Kidney epithelial cell (primary cell): ENCODE results near the gene EMC7. TPM values are rescaled to one million over a fixed set of nuclear protein-coding genes. Genes with fewer than 3 reads are reported as not detected.

Experiments used
- DNase-seq: peaks from one replicate; pipeline ENCODE4 v3.0.0-alpha.2; 2010; ENCODE audit warnings: low read depth
- H3K27me3 ChIP-seq: 2 replicates; pipeline ENCODE4 v1.6.0; 2011; ENCODE audit warnings: low read length; ENCODE audit not compliant: control insufficient read depth, insufficient read depth
- H3K36me3 ChIP-seq: 2 replicates; pipeline ENCODE4 v1.5.1; 2011; ENCODE audit warnings: low read length; ENCODE audit not compliant: control insufficient read depth, insufficient read depth
- H3K4me3 ChIP-seq: 2 replicates; pipeline ENCODE4 v1.5.1; 2011; ENCODE audit warnings: low read depth, mild to moderate bottlenecking, control low read depth, low read length
- total RNA-seq: library from RNA; depleted of rRNA; stranded (reverse); fragments of >200 nt; gene quantifications from 2 replicates; pipeline ENCODE4 v1.2.3, GENCODE V29; 2015
- TF ChIP-seq, protein P1 (sequence below): IDR thresholded peaks from 2 replicates; pipeline ENCODE4 v1.5.1; 2011; ENCODE audit warnings: mild to moderate bottlenecking, moderate library complexity, low read length, control low read depth, inconsistent platforms; ENCODE audit not compliant: insufficient read depth, poor library complexity, severe bottlenecking

Gene EMC7
- 58.8 and 60.0 TPM in 2 replicates for total RNA-seq

DNA sequence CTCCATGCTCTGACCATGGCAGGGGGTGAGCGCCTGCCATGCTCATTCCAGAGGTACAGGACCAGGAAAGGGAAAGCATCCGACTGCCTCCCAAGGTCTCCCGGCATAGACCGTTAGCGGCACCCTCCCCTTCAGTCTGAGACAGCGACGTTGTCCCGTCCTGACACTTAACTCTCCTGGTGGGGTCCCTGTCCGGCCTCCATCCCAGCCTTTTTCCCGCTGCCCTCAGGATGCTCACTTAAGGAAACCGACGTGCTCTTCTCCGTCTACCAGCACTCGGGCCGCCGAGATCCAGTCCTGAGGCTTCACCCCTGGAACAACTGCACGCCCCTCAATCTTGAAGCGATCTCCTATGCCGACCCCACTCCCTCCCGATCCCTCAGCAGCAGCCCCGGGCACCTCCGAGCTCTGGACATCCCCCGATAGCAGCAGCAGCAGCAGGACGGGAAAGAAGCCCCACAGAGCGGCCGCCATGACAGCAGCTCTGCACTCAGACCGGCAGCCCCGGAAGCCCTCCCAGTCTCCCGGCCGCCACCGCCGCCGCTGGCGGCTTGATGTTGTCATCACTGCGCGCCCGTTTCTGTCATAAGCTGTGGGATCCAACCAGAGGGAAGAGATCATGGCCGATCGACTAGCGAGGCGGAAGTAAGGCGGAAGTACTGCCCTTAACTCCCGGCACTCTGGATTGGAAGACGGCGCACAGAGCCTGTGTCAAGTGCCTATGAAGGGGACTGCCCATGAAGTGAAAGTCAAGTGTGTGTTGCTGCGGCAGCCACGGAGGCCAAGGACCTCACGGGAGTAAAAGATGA, at the start of gene EMC7, which contains the start of gene PGBD4:
Gene EMC7, minus strand, starts transcription at position 497 of the 809 bp plus-strand sequence. Its CDS starts 23 bp downstream, at position 474.
Gene PGBD4, plus strand, starts transcription at position 718 of the 809 bp plus-strand sequence. CDS start 449 bp downstream, outside the sequence.
- DNase-seq, result peak; percentile 99
- no peaks in the 10 kb centered on the region for H3K36me3 ChIP-seq
- no peaks in the 10 kb centered on the region for H3K27me3 ChIP-seq
- H3K4me3 ChIP-seq, result peak within 1 kb of the TSS; percentile 67
- TF ChIP-seq, protein P1, sequence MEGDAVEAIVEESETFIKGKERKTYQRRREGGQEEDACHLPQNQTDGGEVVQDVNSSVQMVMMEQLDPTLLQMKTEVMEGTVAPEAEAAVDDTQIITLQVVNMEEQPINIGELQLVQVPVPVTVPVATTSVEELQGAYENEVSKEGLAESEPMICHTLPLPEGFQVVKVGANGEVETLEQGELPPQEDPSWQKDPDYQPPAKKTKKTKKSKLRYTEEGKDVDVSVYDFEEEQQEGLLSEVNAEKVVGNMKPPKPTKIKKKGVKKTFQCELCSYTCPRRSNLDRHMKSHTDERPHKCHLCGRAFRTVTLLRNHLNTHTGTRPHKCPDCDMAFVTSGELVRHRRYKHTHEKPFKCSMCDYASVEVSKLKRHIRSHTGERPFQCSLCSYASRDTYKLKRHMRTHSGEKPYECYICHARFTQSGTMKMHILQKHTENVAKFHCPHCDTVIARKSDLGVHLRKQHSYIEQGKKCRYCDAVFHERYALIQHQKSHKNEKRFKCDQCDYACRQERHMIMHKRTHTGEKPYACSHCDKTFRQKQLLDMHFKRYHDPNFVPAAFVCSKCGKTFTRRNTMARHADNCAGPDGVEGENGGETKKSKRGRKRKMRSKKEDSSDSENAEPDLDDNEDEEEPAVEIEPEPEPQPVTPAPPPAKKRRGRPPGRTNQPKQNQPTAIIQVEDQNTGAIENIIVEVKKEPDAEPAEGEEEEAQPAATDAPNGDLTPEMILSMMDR, result no peak

DNA sequence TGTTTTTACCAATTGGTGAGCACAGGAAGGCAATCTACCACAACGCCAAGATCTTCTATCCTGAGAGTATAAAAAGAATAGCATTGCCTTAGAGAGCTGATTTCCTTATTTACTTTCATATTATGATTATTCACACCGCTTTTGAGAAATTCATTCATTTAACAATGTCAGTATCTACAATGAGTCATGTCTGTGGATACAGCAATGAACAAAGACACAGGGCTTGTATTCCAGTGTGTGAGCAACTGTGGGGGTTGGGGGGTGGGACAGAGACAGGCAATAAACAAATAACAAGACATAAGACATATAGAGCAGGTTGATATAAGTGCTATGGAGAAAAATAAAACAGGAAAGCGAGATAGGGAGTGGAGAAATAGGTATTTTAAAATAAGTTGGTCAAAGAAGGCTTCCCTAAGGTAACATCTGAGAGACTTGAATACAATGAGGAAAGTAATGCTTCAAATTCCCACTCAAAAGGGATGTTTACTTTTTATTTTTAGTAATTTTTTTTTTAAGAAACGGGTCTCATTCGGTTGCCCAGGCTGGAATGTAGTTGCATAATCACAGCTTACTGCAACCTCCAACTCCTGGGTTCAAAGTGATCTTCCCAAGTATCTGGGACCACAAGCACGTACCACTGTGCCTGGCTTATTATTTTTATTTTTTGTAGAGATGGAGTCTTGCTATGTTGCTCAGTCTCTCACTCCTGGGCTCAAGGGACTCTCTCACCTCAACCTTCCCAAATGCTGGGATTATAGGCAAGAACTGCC, 45.9 kb upstream of the EMC7 start:
- peaks cover 4% of the 10 kb centered on the region for H3K36me3 ChIP-seq
- H3K27me3 ChIP-seq, result no peaks in the 10 kb centered on the region
- DNase-seq, result no peak
- H3K4me3 ChIP-seq, result no peak overlapping the region
- TF ChIP-seq, protein P1, result no peak

DNA sequence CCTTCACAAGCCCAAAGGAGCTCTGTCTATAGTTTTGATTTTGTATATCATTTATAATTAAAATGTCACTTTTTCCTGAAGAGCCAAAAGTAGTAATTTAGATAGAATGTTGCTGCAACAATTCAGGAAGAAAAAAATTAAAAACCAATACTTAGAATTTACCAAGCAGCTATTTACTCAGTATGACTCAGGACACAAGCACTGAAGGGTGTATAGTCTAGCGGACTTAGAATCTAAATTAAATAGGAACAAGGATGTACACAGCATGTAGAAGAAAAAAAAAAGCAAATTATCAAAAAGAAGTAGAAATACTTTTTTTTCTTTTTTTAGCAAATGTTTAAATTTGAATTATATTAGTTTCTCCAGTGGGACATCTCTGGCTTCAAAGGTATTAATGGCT, 31.8 kb upstream of the EMC7 start:
- no peaks in the 10 kb centered on the region for H3K27me3 ChIP-seq
- H3K36me3 ChIP-seq, result no peaks in the 10 kb centered on the region
- H3K4me3 ChIP-seq, result no peak overlapping the region
- TF ChIP-seq, protein P1, result no peak
- DNase-seq, result no peak

DNA sequence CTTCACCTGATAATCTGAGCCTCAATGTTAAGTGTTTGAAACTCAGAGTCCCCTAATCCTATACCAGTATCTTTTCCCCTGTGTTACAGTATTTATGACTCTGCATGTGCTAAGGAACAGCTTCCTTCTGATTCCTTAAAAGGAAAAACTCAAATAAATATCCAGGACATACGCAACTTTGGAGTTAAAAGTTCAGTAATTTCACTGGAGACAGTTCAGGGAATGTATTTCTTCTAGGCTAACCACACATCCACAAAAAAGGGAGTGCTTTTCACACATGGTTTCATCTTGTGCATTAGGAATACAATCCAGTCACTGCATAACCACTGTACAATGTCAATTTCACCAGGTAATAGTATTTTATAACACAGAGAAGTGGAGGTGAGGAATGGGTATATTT, 31.2 kb upstream of the EMC7 start:
- DNase-seq, result no peak
- Histone ChIP-seq H3K36me3 (no peaks in the 10 kb centered on the region), H3K4me3 (no peak overlapping the region), H3K27me3 (no peaks in the 10 kb centered on the region)
- TF ChIP-seq, protein P1, result no peak

DNA sequence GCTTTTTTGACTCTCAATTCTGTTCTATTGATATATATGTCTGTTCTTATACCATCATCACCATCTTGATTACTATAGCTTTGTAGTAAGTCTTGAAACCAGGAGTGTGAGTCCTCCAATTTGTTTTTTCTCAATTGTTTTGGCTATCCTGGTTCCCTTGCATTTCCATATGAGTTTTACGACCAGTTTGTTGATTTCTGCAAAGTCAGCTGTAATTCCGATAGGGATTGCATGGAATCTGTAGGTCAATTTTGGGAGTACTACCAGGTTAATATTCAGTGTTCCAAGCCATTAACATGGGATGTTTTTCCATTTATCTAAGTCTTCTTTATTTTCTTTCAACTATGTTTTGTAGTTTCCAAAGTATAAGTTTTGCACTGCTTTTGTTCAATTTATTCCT, 27.2 kb upstream of the EMC7 start:
- no peaks in the 10 kb centered on the region for H3K36me3 ChIP-seq
- H3K27me3 ChIP-seq, result no peaks in the 10 kb centered on the region
- TF ChIP-seq, protein P1, result no peak
- no peak overlapping the region for H3K4me3 ChIP-seq
- no peak for DNase-seq
